Activated CD8-positive, alpha-beta memory T cell treated with anti-CD3 and anti-CD28 coated beads, Interleukin-2, amount 50 U/mL, for 1 hour (primary cell): ENCODE measurements around the gene CYP11A1.
"Not testable (repeated sequence)": the region's sequence is repeated elsewhere in the genome, so short reads cannot be mapped to it uniquely, and the experiment has no call there.

Experiments
- DNase-seq: peaks from one replicate; pipeline ENCODE4 v3.0.0-alpha.2; 2020; ENCODE audit errors: extremely low read depth

The CYP11A1 gene

GRCh38 chr15:74400915-74401757 is 33.7 kb upstream of the CYP11A1 start:
- DNase-seq: no peak

- DNase-seq: no peak
Observed at GRCh38 chr15:74400313-74400860, 32.9 kb upstream of the CYP11A1 start.

- DNase-seq: no peak
Observed at GRCh38 chr15:74399511-74400312, 32.3 kb upstream of the CYP11A1 start.

GRCh38 chr15:74399100-74399499 is 31.7 kb upstream of the CYP11A1 start:
- DNase-seq: no peak

GRCh38 chr15:74398183-74398582 is 30.7 kb upstream of the CYP11A1 start:
- no peak for DNase-seq

GRCh38 chr15:74397239-74398068 is 30.0 kb upstream of the CYP11A1 start:
- no peak for DNase-seq

GRCh38 chr15:74396445-74397238 is 29.2 kb upstream of the CYP11A1 start:
- no peak for DNase-seq

- DNase-seq: no peak
Observed at GRCh38 chr15:74396146-74396438, 28.6 kb upstream of the CYP11A1 start.

GRCh38 chr15:74395319-74396145 is 28.1 kb upstream of the CYP11A1 start:
- DNase-seq: no peak

GRCh38 chr15:74394090-74394846 is 26.8 kb upstream of the CYP11A1 start:
- no peak for DNase-seq

GRCh38 chr15:74393423-74393822 is 26.0 kb upstream of the CYP11A1 start:
- DNase-seq: no peak

- DNase-seq: no peak
Observed at GRCh38 chr15:74392902-74393301, 25.5 kb upstream of the CYP11A1 start.

GRCh38 chr15:74392451-74392830 is 25.0 kb upstream of the CYP11A1 start:
- DNase-seq: no peak

GRCh38 chr15:74391582-74392450 is 24.4 kb upstream of the CYP11A1 start:
- no peak for DNase-seq

- no peak for DNase-seq
Observed at GRCh38 chr15:74390647-74391288, 23.3 kb upstream of the CYP11A1 start.

GRCh38 chr15:74390049-74390646 is 22.7 kb upstream of the CYP11A1 start:
- not testable (repeated sequence) for DNase-seq

- DNase-seq: no peak
Observed at GRCh38 chr15:74389241-74390048, 22.0 kb upstream of the CYP11A1 start.
